NCI-H1694 treated with DMSO at 0.1 percent for 48 hours (cell line): Measurements from ENCODE around the gene WBP11.

ENCODE experiments used
- DNase-seq: peaks from one replicate; lab custom pipeline; 2025; lab: John Stamatoyannopoulos, UW

Gene WBP11

GRCh38 chr12:14824012-14824634, 20.8 kb upstream of the WBP11 start:
- no peak for DNase-seq

GRCh38 chr12:14814014-14814413, 10.7 kb upstream of the WBP11 start, which contains the start of gene SMCO3:
Gene SMCO3, minus strand, starts transcription at chr12:14814182. Its CDS starts 7,502 bp downstream, at chr12:14806680.
- DNase-seq, result no peak

GRCh38 chr12:14811486-14811885, 8.2 kb upstream of the WBP11 start:
- no peak for DNase-seq

GRCh38 chr12:14810953-14811483, 7.7 kb upstream of the WBP11 start:
- peak; percentile 18 for DNase-seq

- no peak for DNase-seq
These were observed 7.1 kb upstream of the WBP11 start for GRCh38 chr12:14810167-14810952.

- DNase-seq, result no peak
These were observed 517 bp upstream of the WBP11 start for GRCh38 chr12:14803830-14804160.

GRCh38 chr12:14802721-14803010, 612 bp downstream of the WBP11 start:
- DNase-seq, result no peak

GRCh38 chr12:14802247-14802646, 1.0 kb downstream of the WBP11 start:
- DNase-seq, result no peak

- DNase-seq, result no peak
These were observed 8.2 kb downstream of the WBP11 start for GRCh38 chr12:14795028-14795448.

- DNase-seq, result no peak
These were observed 17.7 kb downstream of the WBP11 start for GRCh38 chr12:14785568-14785967.

GRCh38 chr12:14784471-14784870, 18.8 kb downstream of the WBP11 start:
- DNase-seq, result no peak

GRCh38 chr12:14782756-14783155, 20.5 kb downstream of the WBP11 start:
- DNase-seq, result no peak

- DNase-seq, result no peak
These were observed 21.7 kb downstream of the WBP11 start for GRCh38 chr12:14781563-14781962.

GRCh38 chr12:14780859-14781258, 22.4 kb downstream of the WBP11 start:
- DNase-seq, result no peak

- no peak for DNase-seq
These were observed 23.4 kb downstream of the WBP11 start for GRCh38 chr12:14779834-14780233.

GRCh38 chr12:14777271-14777670, 26.0 kb downstream of the WBP11 start:
- no peak for DNase-seq

GRCh38 chr12:14776236-14776961, 26.9 kb downstream of the WBP11 start:
- DNase-seq, result no peak

- DNase-seq, result no peak
These were observed 27.7 kb downstream of the WBP11 start for GRCh38 chr12:14775636-14775980.

GRCh38 chr12:14774906-14775635, 28.2 kb downstream of the WBP11 start:
- DNase-seq, result no peak

GRCh38 chr12:14774074-14774905, 29.0 kb downstream of the WBP11 start:
- DNase-seq, result no peak

- no peak for DNase-seq
These were observed 29.6 kb downstream of the WBP11 start for GRCh38 chr12:14773685-14774073.

GRCh38 chr12:14772946-14773345, 30.3 kb downstream of the WBP11 start:
- DNase-seq, result no peak
